Smooth muscle cell (in vitro differentiated cells): ENCODE results near the gene FAM83F. TPM values are rescaled to one million over a fixed set of nuclear protein-coding genes. Genes with fewer than 3 reads are reported as not detected.

ENCODE experiments used
- DNase-seq: peaks from one replicate; lab custom pipeline; 2025; ENCODE audit not compliant: unreplicated experiment; lab: John Stamatoyannopoulos, UW
- H2AFZ ChIP-seq: fragments of 200-600 bp; sonication (generic); 2 replicates; pipeline ENCODE4 v1.6.0; 2016; ENCODE audit warnings: antibody characterized with exemption, low read depth, mild to moderate bottlenecking
- H3F3A ChIP-seq: fragments of 200-600 bp; sonication (generic); 2 replicates; pipeline ENCODE4 v1.6.0; 2017; ENCODE audit warnings: antibody characterized with exemption, low read depth
- H3K27ac ChIP-seq: fragments of 200-600 bp; sonication (generic); 2 replicates; pipeline ENCODE4 v1.5.1; 2016; ENCODE audit warnings: low read depth, mild to moderate bottlenecking
- H3K27me3 ChIP-seq: fragments of 200-600 bp; sonication (generic); 2 replicates; pipeline ENCODE4 v1.6.1; 2016; ENCODE audit warnings: low read depth, mild to moderate bottlenecking
- H3K36me3 ChIP-seq: fragments of 200-600 bp; sonication (generic); 2 replicates; pipeline ENCODE4 v1.5.1; 2016; ENCODE audit warnings: low read depth
- H3K4me1 ChIP-seq: fragments of 200-600 bp; sonication (generic); 2 replicates; pipeline ENCODE4 v1.5.1; 2016; ENCODE audit warnings: low read depth
- H3K4me2 ChIP-seq: fragments of 200-600 bp; sonication (generic); 2 replicates; pipeline ENCODE4 v1.6.0; 2016; ENCODE audit warnings: mild to moderate bottlenecking
- H3K4me3 ChIP-seq: fragments of 200-600 bp; sonication (generic); 2 replicates; pipeline ENCODE4 v1.5.1; 2016; ENCODE audit warnings: mild to moderate bottlenecking
- H3K79me2 ChIP-seq: fragments of 200-600 bp; sonication (generic); 2 replicates; pipeline ENCODE4 v1.6.0; 2016; ENCODE audit warnings: low read depth, mild to moderate bottlenecking
- H3K9ac ChIP-seq: fragments of 200-600 bp; sonication (generic); 2 replicates; pipeline ENCODE4 v1.6.0; 2016; ENCODE audit warnings: low read depth
- H3K9me3 ChIP-seq: fragments of 200-600 bp; sonication (generic); replicated peaks from 2 replicates; pipeline ENCODE4 v1.5.1; 2016; ENCODE audit warnings: low read depth
- H4K20me1 ChIP-seq: fragments of 200-600 bp; sonication (generic); 2 replicates; pipeline ENCODE4 v1.6.0; 2016; ENCODE audit warnings: low read depth
- CTCF ChIP-seq: fragments of 200-600 bp; sonication (generic); IDR thresholded peaks from 2 replicates; pipeline ENCODE4 v1.5.1; 2017; ENCODE audit warnings: borderline replicate concordance, mild to moderate bottlenecking, antibody characterized with exemption; ENCODE audit not compliant: insufficient read depth, poor library complexity, severe bottlenecking
- WGBS: methylation state at CpG from one replicate; pipeline ENCODE4 v1.1.7; 2016; ENCODE audit warnings: low lambda C conversion rate; 5-methylcytosine and 5-hydroxymethylcytosine counted together
- polyA plus RNA-seq: library from polyadenylated mRNA; unstranded; fragments of >200 nt; fragmentation: Nextera tagmentation; extraction: Ambion mirVana; gene quantifications from 2 replicates; pipeline ENCODE4 v1.2.1, GENCODE V29; 2016
- total RNA-seq: library from RNA; depleted of rRNA; stranded (reverse); fragments of >200 nt; gene quantifications from 2 replicates; pipeline ENCODE4 v1.2.3, GENCODE V29; 2014

Gene FAM83F
- total and polyA plus RNA-seq, 2 experiments from 2014 or later: 1.4 to 1.6 TPM

GRCh38 chr22:40081662-40082061 is 86.9 kb downstream of the FAM83F start:
- peaks cover 3% of the 10 kb centered on the region for H3K79me2 ChIP-seq

DNA sequence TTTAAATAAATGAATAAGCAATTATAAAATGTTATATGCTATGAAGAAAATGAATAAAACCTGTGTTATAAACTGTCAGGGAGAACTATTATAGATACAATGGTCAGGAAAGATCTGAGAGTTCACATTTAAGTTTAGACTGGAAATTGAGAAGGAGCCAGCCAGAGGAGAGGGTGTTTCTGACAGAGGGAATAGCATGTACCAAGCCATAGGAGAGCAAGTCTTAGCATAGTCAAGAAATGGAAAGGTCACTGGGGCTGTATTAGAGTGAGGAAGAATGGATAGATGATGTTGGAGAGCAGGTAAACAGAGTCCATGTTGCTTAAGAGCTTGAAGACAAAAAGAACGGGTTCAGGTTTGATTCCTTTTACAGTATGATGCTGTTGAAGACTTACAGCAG is 87.4 kb downstream of the FAM83F start:
- Histone ChIP-seq H3K9me3 (no peaks in the 10 kb centered on the region), H2AFZ (no peak overlapping the region), H3K79me2 (peaks cover 3% of the 10 kb centered on the region), H4K20me1 (peaks cover 23% of the 10 kb centered on the region), H3K4me2 (no peak overlapping the region), H3K27me3 (peaks cover 4% of the 10 kb centered on the region), H3K9ac (no peak overlapping the region), H3K36me3 (no peaks in the 10 kb centered on the region), H3K4me3 (no peak overlapping the region), H3F3A (no peaks in the 10 kb centered on the region), H3K27ac (no peak overlapping the region), H3K4me1 (peaks cover 5% of the 10 kb centered on the region)
- no peak for TF ChIP-seq CTCF
- DNase-seq: no peak
- WGBS: 86% methylated on average over 1 of the region's 1 CpG

More at GRCh38 chr22:40081662-40082061, 86.9 kb downstream of the FAM83F start:
- no peak for DNase-seq
- no peak overlapping the region for H3K9ac ChIP-seq
- H2AFZ ChIP-seq: no peak overlapping the region
- no peaks in the 10 kb centered on the region for H3K9me3 ChIP-seq
- no peak overlapping the region for H3K4me2 ChIP-seq
- H3F3A ChIP-seq: no peaks in the 10 kb centered on the region
- peaks cover 4% of the 10 kb centered on the region for H3K27me3 ChIP-seq
- WGBS: 78% methylated on average over 5 of the region's 5 CpGs
- H3K4me3 ChIP-seq: no peak overlapping the region
- peaks cover 23% of the 10 kb centered on the region for H4K20me1 ChIP-seq
- no peaks in the 10 kb centered on the region for H3K36me3 ChIP-seq
- H3K4me1 ChIP-seq: peaks cover 5% of the 10 kb centered on the region
- H3K27ac ChIP-seq: no peak overlapping the region
- no peak for TF ChIP-seq CTCF

GRCh38 chr22:40083794-40084193 is 89.0 kb downstream of the FAM83F start:
- H3K4me3 ChIP-seq: no peak overlapping the region
- H3K9me3 ChIP-seq: no peaks in the 10 kb centered on the region
- H3K79me2 ChIP-seq: peaks cover 3% of the 10 kb centered on the region

More at GRCh38 chr22:40083794-40084193, 89.0 kb downstream of the FAM83F start:
- Histone ChIP-seq H3K27ac (no peak overlapping the region), H4K20me1 (peaks cover 35% of the 10 kb centered on the region), H3K27me3 (peaks cover 4% of the 10 kb centered on the region), H3F3A (no peaks in the 10 kb centered on the region), H3K4me1 (peaks cover 5% of the 10 kb centered on the region), H2AFZ (no peak overlapping the region), H3K9ac (no peak overlapping the region), H3K4me2 (no peak overlapping the region), H3K36me3 (no peaks in the 10 kb centered on the region)
- no peak for TF ChIP-seq CTCF
- WGBS: 93% methylated on average over 3 of the region's 3 CpGs
- no peak for DNase-seq
